ENCODE measurements around the gene CCT8.
"Not testable (repeated sequence)": the region's sequence is repeated elsewhere in the genome, so short reads cannot be mapped to it uniquely, and the experiment has no call there.

The CCT8 gene

GRCh38 chr21:29024474-29025327 lies 48.7 kb downstream of the CCT8 start, which contains the start of gene USP16:
TSS of gene USP16 (plus strand) at chr21:29024668. CDS start at chr21:29027914, 3,246 bp downstream.
- peak; percentile 86 to 93 (median 88) for DNase-seq (ENCODE audit: low read depth in 3 of 3)

DNA sequence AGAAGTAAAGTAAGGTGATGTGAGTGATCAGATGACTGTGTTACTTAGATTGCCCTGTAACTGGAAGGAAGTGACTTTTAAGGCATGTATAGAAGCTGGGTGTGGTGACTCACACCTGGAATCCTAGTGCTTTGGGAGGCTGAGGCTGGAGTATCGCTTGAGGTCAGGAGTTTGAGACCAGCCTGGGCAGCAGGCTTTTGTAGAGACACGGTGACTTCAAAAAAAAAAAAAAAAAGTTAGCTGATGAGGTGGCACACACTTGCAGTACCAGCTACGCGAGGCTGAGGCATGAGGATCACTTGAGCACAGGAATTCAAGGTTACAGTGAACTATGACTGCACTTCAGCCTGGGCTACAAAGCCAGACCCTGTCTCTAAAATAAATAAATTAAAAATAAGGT lies 51.3 kb downstream of the CCT8 start:
- no peak for DNase-seq (ENCODE audit: low read depth in 3 of 3)

- DNase-seq (ENCODE audit: low read depth in 3 of 3): peak in 1 of 3 experiments; percentile 10
These were observed 54.9 kb downstream of the CCT8 start for GRCh38 chr21:29018540-29018939.

DNA sequence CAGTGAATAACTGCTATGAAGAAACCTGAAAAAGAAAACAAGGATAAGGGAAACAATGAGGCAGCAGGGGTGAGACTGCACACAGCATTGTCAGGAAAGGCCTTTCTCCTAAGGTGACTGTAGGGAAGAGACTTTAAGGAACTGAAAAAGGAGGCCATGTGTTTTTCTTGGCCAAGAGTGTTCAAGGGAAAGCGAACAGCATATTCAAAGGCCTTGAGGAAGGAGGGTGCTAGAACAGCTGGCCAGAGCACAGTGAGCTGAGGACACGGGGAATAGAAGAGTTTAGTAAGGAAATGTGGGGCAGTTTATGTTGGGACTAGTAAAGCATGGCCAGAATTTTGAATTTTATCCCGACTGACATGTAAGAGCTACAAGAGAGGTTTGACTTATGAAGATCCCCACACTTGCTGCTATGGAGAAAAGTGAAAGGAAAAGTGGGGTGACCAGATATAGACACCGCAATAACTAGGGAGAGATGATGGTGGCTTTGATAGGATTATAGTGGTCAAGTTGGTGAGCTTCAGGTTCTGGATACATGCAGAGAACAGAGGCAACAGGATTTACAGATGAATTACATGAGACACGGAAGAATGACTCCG lies 55.7 kb downstream of the CCT8 start:
- no peak for DNase-seq (ENCODE audit: low read depth in 3 of 3)

- DNase-seq (ENCODE audit: low read depth in 3 of 3): not testable (repeated sequence)
These were observed 62.2 kb downstream of the CCT8 start for GRCh38 chr21:29011236-29011635.

GRCh38 chr21:29008367-29008766 lies 65.1 kb downstream of the CCT8 start:
- DNase-seq (ENCODE audit: low read depth in 3 of 3): no peak

- DNase-seq (ENCODE audit: low read depth in 3 of 3): no peak
These were observed 65.6 kb downstream of the CCT8 start for GRCh38 chr21:29007810-29008209.

DNA sequence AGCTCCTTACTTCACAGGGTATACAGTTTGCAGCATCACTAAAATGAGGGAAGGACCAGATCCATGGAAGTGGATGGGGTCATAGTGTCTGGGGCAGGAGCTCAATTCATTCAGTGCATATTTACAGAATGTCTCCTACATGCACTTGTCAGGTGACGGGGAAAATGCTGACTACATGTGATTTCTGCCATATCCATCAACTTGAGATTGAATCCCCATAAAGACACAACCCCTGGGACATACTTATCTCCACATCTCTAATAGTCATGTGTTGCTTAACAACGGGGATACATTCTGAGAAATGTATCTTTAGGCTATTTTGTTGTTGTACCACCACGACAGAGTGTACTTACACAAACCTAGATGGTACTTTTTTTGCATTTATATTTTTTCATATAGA lies 66.3 kb downstream of the CCT8 start:
- DNase-seq (ENCODE audit: low read depth in 3 of 3): no peak
